Lower leg skin (tissue), 3 donors: ENCODE results near the gene ME2.

Experiments used
- POLR2A ChIP-seq, 2 donors: fragments of 450-650 bp; IDR thresholded peaks; one replicate each; pipeline ENCODE4 v1.6.1; 2016 to 2017; ENCODE audit warnings: antibody characterized with exemption in 2 of 2, mild to moderate bottlenecking in 1 of 2, moderate library complexity in 1 of 2
- TF ChIP-seq, protein P1 (sequence below), 3 donors: fragments of 450-650 bp; IDR thresholded peaks; one replicate each; pipeline ENCODE4 v1.5.1; 2016; ENCODE audit warnings: antibody characterized with exemption in 3 of 3, mild to moderate bottlenecking in 3 of 3, moderate library complexity in 2 of 3

DNA sequence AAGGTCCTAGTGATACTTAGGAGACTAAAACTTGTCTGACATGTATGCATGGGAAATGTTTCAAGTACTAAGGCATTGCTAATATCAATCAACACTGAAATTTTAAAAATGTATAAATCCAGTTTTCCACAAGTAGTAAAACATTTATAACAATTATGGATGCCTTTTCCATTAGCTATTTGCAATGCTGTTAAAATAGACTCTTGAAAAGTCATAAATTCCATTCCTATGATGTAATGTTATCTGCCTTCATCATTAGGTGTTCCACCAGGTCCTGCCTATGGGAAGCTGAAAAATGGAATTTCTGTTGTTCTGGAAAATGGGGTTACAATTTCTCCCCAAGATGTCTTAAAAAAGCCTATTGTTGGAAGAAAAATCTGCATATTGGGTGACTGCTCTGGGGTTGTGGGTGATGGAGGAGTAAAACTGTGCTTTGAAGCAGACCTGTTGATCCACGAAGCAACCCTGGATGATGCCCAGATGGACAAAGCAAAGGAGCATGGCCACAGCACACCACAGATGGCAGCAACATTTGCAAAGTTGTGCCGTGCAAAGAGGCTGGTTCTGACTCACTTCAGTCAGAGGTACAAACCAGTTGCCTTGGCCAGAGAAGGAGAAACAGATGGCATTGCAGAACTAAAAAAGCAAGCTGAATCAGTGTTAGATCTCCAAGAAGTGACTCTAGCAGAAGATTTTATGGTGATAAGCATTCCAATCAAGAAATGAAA lies 107.6 kb downstream of the ME2 start:
- TF ChIP-seq, protein P1, sequence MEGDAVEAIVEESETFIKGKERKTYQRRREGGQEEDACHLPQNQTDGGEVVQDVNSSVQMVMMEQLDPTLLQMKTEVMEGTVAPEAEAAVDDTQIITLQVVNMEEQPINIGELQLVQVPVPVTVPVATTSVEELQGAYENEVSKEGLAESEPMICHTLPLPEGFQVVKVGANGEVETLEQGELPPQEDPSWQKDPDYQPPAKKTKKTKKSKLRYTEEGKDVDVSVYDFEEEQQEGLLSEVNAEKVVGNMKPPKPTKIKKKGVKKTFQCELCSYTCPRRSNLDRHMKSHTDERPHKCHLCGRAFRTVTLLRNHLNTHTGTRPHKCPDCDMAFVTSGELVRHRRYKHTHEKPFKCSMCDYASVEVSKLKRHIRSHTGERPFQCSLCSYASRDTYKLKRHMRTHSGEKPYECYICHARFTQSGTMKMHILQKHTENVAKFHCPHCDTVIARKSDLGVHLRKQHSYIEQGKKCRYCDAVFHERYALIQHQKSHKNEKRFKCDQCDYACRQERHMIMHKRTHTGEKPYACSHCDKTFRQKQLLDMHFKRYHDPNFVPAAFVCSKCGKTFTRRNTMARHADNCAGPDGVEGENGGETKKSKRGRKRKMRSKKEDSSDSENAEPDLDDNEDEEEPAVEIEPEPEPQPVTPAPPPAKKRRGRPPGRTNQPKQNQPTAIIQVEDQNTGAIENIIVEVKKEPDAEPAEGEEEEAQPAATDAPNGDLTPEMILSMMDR (IDR thresholded peaks at IDR 0.05) = no peak
- no peak for TF ChIP-seq POLR2A (IDR thresholded peaks at IDR 0.05)
